HG02763 (cell line): ENCODE results near the gene PTPN2.
"Not testable (repeated sequence)": the region's sequence is repeated elsewhere in the genome, so short reads cannot be mapped to it uniquely, and the experiment has no call there.

Experiments
- ATAC-seq: cut with Tn5 transposase; IDR thresholded peaks from one replicate; pipeline ENCODE4 v1.9.1; 2021; ENCODE audit warnings: mild to moderate bottlenecking, moderate library complexity; ENCODE audit not compliant: unreplicated experiment

Gene PTPN2

DNA sequence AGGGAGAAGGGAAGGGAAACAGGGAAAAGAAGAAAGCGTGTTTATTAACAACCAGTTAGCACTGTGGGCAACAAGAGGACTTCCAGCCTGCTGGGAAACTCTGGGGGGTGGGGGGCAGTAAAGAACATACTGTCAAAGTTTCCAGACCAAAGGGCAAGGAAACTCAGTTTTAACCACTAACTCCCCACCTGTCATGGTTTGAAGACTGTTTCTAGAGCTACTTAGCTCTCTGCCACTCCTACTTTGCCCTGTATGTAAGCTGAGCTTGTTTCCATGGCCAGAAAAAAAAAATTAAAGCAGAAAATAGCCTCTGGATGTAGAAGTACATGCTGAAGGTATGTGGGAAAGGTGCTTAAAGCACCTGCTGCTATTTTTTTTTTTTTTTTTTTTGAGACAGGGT is 11.0 kb upstream of the PTPN2 start:
- ATAC-seq: no peak

- no peak for ATAC-seq
These were observed 7.5 kb upstream of the PTPN2 start for GRCh38 chr18:12891561-12891960.

GRCh38 chr18:12890964-12891363 is 6.9 kb upstream of the PTPN2 start:
- ATAC-seq: no peak

GRCh38 chr18:12886498-12887126 is 2.6 kb upstream of the PTPN2 start:
- no peak for ATAC-seq

GRCh38 chr18:12885500-12885899 is 1.5 kb upstream of the PTPN2 start:
- ATAC-seq: no peak

DNA sequence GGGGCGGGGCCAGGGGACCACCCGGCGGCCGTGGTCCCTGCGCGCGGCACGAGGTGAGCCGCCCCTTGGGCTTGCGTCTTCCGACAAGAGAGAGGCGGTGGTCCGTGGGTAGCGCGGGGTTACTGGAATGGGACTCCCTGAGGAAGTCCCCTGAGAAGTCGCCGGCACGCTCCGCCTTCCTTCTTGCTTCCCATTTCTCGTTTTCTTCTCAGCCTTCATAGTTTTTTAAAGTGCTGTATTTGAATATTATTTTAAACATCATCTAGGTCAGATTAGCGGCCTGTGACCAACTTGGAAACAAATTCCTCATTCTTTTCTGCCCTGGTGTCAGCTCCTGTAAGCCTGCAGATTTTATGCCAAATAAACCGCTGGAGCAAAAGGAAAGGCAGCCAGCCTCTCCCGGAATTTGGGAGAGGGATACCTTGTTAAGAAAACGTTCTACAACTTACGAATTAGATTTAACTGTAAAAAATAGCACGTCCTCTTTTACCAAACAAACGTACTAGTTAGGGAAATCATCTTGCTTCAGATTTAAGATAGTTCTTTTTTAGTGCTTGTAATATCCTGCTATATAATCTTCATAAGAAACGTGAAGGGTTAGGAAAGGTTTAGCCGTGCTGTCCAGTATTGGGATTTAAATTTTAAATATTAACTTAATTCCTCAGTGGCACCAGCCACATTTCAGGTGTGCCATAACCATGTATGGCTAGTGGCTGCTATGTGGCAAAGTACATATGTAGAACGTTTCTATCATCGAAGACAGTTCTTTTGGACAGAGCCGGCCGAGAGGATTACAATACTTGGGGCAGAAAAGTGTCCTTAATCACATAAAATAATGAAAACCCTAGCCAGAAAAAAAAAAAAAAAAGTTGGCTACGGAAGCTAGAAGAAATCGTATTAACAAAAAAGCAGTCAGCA is 628 bp upstream of the PTPN2 start:
- no peak for ATAC-seq

DNA sequence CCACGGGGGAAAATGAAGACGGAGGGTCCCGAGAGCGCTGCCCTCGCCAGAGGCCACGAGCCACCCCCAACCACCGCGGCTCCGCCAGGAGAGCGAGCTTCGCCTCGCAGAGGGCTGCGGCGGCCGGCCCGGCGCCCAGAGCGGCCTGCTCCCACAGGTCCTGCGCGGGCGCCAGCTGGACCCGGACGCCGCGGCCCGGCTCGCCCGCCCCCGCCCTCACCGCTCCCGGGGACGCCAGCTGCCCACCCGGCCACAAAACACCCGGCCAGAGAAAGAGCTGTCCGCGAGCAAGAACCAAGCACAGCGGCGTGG is 709 bp downstream of the PTPN2 start:
- peak; percentile 2 for ATAC-seq

DNA sequence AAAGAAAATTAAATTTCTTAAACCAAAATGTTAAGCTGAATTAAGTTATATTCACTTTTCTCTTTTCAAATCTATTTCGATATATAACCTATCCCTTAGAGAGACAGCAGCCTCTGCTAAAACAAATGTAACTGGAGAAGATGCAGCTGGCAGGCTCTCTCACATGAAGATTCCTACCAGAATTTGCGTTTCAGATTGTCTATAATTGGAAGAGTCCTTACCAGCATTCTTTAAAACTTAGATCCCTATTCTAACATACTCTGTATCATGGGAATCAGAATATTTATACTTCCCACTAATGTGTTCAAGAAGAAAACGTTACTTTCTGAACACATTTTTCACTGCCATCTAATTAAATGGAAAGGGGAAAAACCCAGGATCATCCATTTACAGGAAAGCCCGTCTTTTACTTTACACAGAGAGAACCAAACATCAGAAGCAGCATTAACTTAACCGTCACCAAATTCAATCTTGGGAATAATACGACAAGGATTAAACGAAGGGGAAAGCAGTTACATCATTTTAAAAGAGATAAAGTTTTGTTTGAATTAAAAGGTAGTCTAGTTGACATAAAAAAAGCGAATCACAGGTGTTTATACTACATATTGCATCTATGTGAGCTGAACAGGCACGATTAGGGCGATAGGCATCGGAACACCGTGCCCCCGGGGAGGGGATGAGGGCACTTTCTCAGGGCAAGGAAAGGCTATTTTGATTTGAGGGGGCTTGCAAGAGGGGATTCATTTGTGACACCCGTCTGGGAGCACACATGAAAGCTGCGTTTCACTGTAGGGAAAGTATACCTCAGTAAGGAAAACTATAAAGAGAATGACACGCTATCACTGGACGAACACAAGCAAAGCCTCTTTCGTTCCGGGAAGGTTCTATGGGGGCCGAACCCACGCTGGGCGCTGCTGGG is 1.3 kb downstream of the PTPN2 start:
- no peak for ATAC-seq

- no peak for ATAC-seq
These were observed 3.5 kb downstream of the PTPN2 start for GRCh38 chr18:12880541-12880910.

DNA sequence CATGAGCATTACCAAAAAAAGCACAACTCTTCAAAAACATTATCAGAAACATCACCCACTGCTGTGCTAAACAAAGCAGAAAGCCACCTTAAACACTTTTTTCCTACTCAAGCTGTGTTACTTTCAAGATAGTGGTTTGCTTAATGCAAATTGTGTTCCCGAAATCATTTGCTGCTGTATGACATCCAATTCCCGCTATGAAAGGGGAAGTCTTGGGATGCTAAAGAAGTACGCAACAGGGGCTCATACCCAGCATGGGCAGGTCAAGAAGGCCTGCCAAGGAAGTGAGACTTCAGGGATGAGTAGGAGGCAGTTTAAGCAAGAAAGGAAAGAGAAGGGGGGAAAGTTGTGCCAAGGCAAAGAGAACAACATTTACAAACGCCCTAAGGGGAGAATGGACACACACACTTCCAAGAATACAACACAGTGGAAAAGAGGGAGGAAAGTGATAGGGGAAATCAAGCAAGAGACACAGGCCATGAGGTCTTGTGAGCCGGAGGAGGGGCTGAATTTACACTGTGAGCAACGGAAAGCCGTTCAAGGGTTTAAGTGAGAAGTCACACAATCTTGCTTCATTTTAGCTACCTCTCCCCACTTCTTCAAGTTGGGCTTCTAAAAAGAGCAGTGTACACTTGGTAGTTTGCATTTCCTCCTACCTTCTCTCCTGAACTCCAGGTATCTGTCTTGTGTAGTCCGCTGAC is 4.0 kb downstream of the PTPN2 start:
- no peak for ATAC-seq

DNA sequence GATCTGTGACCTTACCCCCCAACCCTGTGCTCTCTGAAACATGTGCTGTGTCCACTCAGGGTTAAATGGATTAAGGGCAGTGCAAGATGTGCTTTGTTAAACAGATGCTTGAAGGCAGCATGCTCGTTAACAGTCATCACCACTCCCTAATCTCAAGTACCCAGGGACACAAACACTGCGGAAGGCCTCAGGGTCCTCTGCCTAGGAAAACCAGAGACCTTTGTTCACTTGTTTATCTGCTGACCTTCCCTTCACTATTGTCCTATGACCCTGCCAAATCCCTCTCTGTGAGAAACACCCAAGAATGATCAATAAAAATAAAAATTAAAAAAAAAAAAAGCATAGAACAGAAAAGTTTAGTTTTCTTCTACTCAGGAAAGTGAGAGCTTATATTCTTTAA is 9.0 kb downstream of the PTPN2 start:
- not testable (repeated sequence) for ATAC-seq

DNA sequence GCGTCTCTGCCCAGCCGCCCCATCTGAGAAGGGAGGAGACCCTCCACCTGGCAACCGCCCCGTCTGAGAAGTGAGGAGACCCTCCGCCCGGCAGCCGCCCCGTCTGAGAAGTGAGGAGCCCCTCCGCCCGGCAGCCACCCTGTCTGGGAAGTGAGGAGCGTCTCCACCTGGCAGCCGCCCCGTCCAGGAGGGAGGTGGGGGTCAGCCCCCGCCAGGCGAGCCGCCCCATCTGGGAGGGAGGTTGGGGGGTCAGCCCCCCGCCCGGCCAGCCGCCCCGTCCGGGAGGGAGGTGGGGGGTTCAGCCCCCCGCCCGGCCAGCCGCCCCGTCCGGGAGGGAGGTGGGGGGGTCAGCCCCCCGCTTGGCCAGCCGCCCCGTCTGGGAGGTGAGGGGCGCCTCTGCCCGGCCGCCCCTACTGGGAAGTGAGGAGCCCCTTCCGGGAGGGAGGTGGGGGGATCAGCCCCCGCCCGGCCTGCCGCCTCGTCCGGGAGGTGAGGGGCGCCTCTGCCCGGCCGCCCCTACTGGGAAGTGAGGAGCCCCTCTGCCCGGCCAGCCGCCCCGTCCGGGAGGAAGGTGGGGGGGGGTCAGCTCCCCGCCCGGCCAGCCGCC is 10.0 kb downstream of the PTPN2 start:
- not testable (repeated sequence) for ATAC-seq

DNA sequence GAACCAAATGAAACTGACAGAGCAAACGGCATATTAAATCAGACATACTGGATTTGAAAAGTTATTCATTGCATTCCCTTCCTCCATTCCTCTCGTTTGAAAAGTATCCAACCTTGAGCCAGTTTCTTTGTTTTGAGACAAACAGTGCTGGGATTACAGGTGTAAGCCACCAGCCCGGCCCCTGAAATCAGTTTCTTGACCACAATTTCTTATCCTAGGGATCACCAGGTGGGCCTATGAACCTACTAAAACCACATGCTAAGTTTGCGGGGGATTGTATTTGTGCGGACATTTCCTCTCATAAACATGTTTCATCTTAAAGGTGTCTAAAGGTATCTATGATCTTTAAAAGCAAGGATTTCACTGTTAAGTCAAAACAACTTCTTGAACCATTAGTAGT is 11.6 kb downstream of the PTPN2 start:
- ATAC-seq: no peak

GRCh38 chr18:12868576-12868975 is 15.5 kb downstream of the PTPN2 start:
- no peak for ATAC-seq

- peak; percentile 47 for ATAC-seq
These were observed 16.5 kb downstream of the PTPN2 start for GRCh38 chr18:12867441-12868123.

- ATAC-seq: no peak
These were observed 20.3 kb downstream of the PTPN2 start for GRCh38 chr18:12863687-12864216.

- ATAC-seq: no peak
These were observed 21.1 kb downstream of the PTPN2 start for GRCh38 chr18:12862874-12863482.

DNA sequence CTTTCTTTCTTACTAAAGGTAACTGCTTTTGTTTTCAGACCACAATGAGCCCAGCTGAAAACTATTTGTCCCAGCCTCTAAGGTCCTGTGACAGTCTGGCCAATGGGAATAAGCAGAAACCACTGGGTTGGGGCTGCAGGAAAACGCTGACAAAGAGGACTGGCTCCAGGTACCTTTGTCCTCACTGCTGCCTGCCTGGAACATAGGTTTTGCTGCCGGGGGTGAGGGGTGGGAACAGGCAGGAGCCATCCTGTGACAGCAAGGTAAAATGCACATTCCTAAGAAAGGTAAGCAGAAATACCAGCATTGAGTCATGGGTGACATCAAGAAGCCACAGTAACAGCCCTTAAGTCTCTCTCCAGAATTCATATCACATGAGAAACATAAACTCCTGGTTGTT is 21.6 kb downstream of the PTPN2 start:
- no peak for ATAC-seq

GRCh38 chr18:12861637-12862036 is 22.4 kb downstream of the PTPN2 start:
- no peak for ATAC-seq
